PC-3 (cell line): ENCODE measurements around the gene DHX34. TPM values are rescaled to one million over a fixed set of nuclear protein-coding genes. Genes with fewer than 3 reads are reported as not detected.

Source experiments
- ATAC-seq: fragments of 200-7000 bp; cut with Tn5 transposase; 2 replicates; pipeline ENCODE4 v1.9.1; 2020; ENCODE audit warnings: mild to moderate bottlenecking, moderate library complexity
- BruUV-seq: library from RNA; stranded (reverse); fragments of 400-500 nt; replicated peaks from 2 replicates; lab custom pipeline; 2021; lab: Mats Ljungman, UMichigan
- CTCF ChIA-PET: fragments of 300-600 bp; sonication (Branson Sonifier 250); formaldehyde crosslinking; loops from one replicate; lab custom pipeline; 2022; ENCODE audit warnings: antibody characterized with exemption; lab: Charles Lee
- POLR2A ChIA-PET: fragments of 300-600 bp; sonication (Branson Sonifier 250); formaldehyde crosslinking; loops from one replicate; lab custom pipeline; 2022; ENCODE audit warnings: antibody characterized with exemption; ENCODE audit not compliant: unreplicated experiment; lab: Charles Lee
- DNase-seq: peaks from one replicate; pipeline ENCODE4 v3.0.0-alpha.2; 2015
- H2AFZ ChIP-seq: fragments of 300-600 bp; sonication (generic); 2 replicates; pipeline ENCODE4 v1.6.0; 2016; ENCODE audit warnings: antibody characterized with exemption, low read length
- H3F3A ChIP-seq: fragments of 300-600 bp; sonication (generic); one replicate; pipeline ENCODE4 v1.6.0; 2017; ENCODE audit warnings: antibody characterized with exemption, low read length, control low read depth, mild to moderate bottlenecking; ENCODE audit not compliant: unreplicated experiment
- H3K27ac ChIP-seq: fragments of 300-600 bp; sonication (generic); 2 replicates; pipeline ENCODE4 v1.5.1; 2016; ENCODE audit warnings: mild to moderate bottlenecking, low read length
- H3K27me3 ChIP-seq: fragments of 300-600 bp; sonication (generic); 2 replicates; pipeline ENCODE4 v1.6.1; 2016; ENCODE audit warnings: low read length, mixed read lengths
- H3K36me3 ChIP-seq: fragments of 300-600 bp; sonication (generic); 2 replicates; pipeline ENCODE4 v1.6.1; 2016; ENCODE audit warnings: low read depth, mixed run types, low read length, mixed read lengths
- H3K4me1 ChIP-seq: fragments of 300-600 bp; sonication (generic); 2 replicates; pipeline ENCODE4 v1.5.1; 2016; ENCODE audit warnings: low read length; ENCODE audit not compliant: insufficient read depth
- H3K4me2 ChIP-seq: fragments of 300-600 bp; sonication (generic); 2 replicates; pipeline ENCODE4 v1.6.0; 2016; ENCODE audit warnings: low read length
- H3K4me3 ChIP-seq: fragments of 300-600 bp; sonication (generic); 2 replicates; pipeline ENCODE4 v1.5.1; 2016; ENCODE audit warnings: mild to moderate bottlenecking, low read length, mixed read lengths
- H3K79me2 ChIP-seq: fragments of 300-600 bp; sonication (generic); 2 replicates; pipeline ENCODE4 v1.6.1; 2017; ENCODE audit warnings: low read length, mixed read lengths
- H3K9ac ChIP-seq: fragments of 300-600 bp; sonication (generic); 2 replicates; pipeline ENCODE4 v1.6.0; 2016; ENCODE audit warnings: mild to moderate bottlenecking, low read length
- H3K9me2 ChIP-seq: fragments of 300-600 bp; sonication (generic); replicated peaks from 2 replicates; pipeline ENCODE4 v1.6.1; 2016; ENCODE audit warnings: mixed run types, low read length, mixed read lengths
- H3K9me3 ChIP-seq: fragments of 300-600 bp; sonication (generic); 2 replicates; pipeline ENCODE4 v1.6.1; 2016; ENCODE audit warnings: low read length, mixed read lengths
- H4K20me1 ChIP-seq: fragments of 300-600 bp; sonication (generic); 2 replicates; pipeline ENCODE4 v1.6.1; 2016; ENCODE audit warnings: low read length, mixed read lengths
- EZH2 ChIP-seq: fragments of 300-600 bp; sonication (generic); IDR thresholded peaks from one replicate; pipeline ENCODE4 v1.6.1; 2017; ENCODE audit warnings: antibody characterized with exemption, mild to moderate bottlenecking, low read length; ENCODE audit not compliant: unreplicated experiment
- EZH2phosphoT487 ChIP-seq: fragments of 300-600 bp; sonication (generic); IDR thresholded peaks from 2 replicates; pipeline ENCODE4 v1.6.1; 2018; ENCODE audit warnings: mild to moderate bottlenecking, antibody characterized with exemption, low read length, borderline replicate concordance
- intact Hi-C: fragments of 100-400 bp; cut with micrococcal nuclease; formaldehyde crosslinking; loops from 2 replicates; pipeline ENCODE4 v1.9.0; 2023
- total RNA-seq: library from RNA; depleted of rRNA; stranded (reverse); fragments of >200 nt; gene quantifications from 2 replicates; pipeline ENCODE4 v1.2.3, GENCODE V29; 2014; rRNA removed
- TF ChIP-seq, protein P1 (sequence below): fragments of 300-600 bp; sonication (generic); conservative IDR thresholded peaks from 2 replicates; pipeline ENCODE4 v1.5.1; 2017; ENCODE audit warnings: antibody characterized with exemption, low read depth, mild to moderate bottlenecking, low read length

The DHX34 gene
- total RNA-seq, 1 experiment from 2014 or later = 28.3 TPM

- BruUV-seq = no TSS peak
- H2AFZ ChIP-seq = no peak overlapping the region
Measured at GRCh38 chr19:47430041-47430802, 81.1 kb downstream of the DHX34 start.

DNA sequence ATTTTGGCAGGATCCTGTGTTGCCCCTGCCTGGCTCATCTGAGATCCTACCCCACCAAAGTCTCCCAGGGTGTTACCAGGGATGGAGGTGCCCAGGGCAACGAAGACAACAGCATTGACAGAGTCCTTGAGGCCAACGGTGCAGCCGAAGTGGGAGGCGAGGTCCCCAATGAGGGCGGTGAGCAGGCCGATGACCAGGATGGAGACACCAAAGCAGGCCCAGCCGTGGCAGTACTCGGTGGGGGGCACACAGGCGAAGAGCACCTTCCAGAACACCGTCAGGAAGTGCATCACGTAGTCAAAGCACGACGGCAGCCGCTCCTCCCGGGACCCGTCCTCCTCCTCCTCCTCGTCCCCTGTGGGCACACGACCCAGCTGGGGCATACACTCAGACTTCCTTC is 83.0 kb downstream of the DHX34 start:
- intact Hi-C loops = loop anchor here (10.0 kb wide), 1 partner anchor 83 kb away; the partner anchor contains the start of gene NAPA
- Histone ChIP-seq H3K27ac (no peak overlapping the region), H3K27me3 (no peaks in the 10 kb centered on the region), H4K20me1 (no peaks in the 10 kb centered on the region), H3K9ac (no peak overlapping the region), H3K9me3 (no peaks in the 10 kb centered on the region), H3K9me2 (no peaks in the 10 kb centered on the region), H2AFZ (no peak overlapping the region), H3K79me2 (no peaks in the 10 kb centered on the region), H3K4me2 (no peak overlapping the region), H3F3A (no peaks in the 10 kb centered on the region), H3K4me1 (peaks cover 12% of the 10 kb centered on the region; the same call in 1 of the 2 replicates), H3K4me3 (no peak overlapping the region), H3K36me3 (no peaks in the 10 kb centered on the region; the same call in 1 of the 2 replicates)
- DNase-seq (no peak), ATAC-seq (no peak)
- ChIA-PET POLR2A (no interaction called here), CTCF (no interaction called here)
- BruUV-seq = no TSS peak
- TF ChIP-seq EZH2phosphoT487 = no peak

More at GRCh38 chr19:47430041-47430802, 81.1 kb downstream of the DHX34 start:
- Histone ChIP-seq H4K20me1 (no peaks in the 10 kb centered on the region), H3K4me3 (no peak overlapping the region), H3F3A (no peaks in the 10 kb centered on the region), H3K9me2 (no peaks in the 10 kb centered on the region), H3K9ac (no peak overlapping the region), H3K27me3 (no peaks in the 10 kb centered on the region), H3K4me2 (no peak overlapping the region), H3K27ac (no peak overlapping the region), H3K79me2 (no peaks in the 10 kb centered on the region), H3K36me3 (no peaks in the 10 kb centered on the region; the same call in 1 of the 2 replicates), H3K9me3 (no peaks in the 10 kb centered on the region), H3K4me1 (peaks cover 12% of the 10 kb centered on the region; the same call in 1 of the 2 replicates)
- intact Hi-C loops = loop anchor here (10.0 kb wide), 1 partner anchor 85 kb away; the partner anchor contains the start of gene NAPA
- ChIA-PET POLR2A (no interaction called here), CTCF (interaction anchor here (0.5 kb wide), 1 partner anchor 278 kb away, joined by 3 read pairs; no protein-coding TSS in a partner anchor)
- no peak for DNase-seq
- no peak for ATAC-seq
- TF ChIP-seq EZH2phosphoT487 (no peak), EZH2 (no peak)
- TF ChIP-seq, protein P1, sequence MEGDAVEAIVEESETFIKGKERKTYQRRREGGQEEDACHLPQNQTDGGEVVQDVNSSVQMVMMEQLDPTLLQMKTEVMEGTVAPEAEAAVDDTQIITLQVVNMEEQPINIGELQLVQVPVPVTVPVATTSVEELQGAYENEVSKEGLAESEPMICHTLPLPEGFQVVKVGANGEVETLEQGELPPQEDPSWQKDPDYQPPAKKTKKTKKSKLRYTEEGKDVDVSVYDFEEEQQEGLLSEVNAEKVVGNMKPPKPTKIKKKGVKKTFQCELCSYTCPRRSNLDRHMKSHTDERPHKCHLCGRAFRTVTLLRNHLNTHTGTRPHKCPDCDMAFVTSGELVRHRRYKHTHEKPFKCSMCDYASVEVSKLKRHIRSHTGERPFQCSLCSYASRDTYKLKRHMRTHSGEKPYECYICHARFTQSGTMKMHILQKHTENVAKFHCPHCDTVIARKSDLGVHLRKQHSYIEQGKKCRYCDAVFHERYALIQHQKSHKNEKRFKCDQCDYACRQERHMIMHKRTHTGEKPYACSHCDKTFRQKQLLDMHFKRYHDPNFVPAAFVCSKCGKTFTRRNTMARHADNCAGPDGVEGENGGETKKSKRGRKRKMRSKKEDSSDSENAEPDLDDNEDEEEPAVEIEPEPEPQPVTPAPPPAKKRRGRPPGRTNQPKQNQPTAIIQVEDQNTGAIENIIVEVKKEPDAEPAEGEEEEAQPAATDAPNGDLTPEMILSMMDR = no peak

Other genes starting within 250 kb of the DHX34 start
- 13.4 and 20.0 TPM in 2 replicates for gene ZC3H4, start 235.5 kb upstream of the DHX34 start, total RNA-seq
- gene SAE1, start 218.5 kb upstream of the DHX34 start, total RNA-seq = 99.7 and 134 TPM in 2 replicates
- 2.4 and 2.9 TPM in 2 replicates for gene BBC3, start 118.1 kb upstream of the DHX34 start, total RNA-seq
- gene CCDC9, start 92.8 kb upstream of the DHX34 start, total RNA-seq = 8.3 and 12.4 TPM in 2 replicates
- gene INAFM1, start 74.4 kb upstream of the DHX34 start, total RNA-seq = 2.5 and 5.1 TPM in 2 replicates
- gene C5AR1, start 39.5 kb upstream of the DHX34 start, total RNA-seq = not detected in 2 replicates
- not detected in 2 replicates for gene C5AR2, start 17.1 kb upstream of the DHX34 start, total RNA-seq
- gene MEIS3, start 70.2 kb downstream of the DHX34 start, total RNA-seq = 0.75 and 1.3 TPM in 2 replicates
- 0.33 TPM in 1 of 2 replicates, not detected in the other for gene SLC8A2, start 122.6 kb downstream of the DHX34 start, total RNA-seq
- 8.0 and 18.3 TPM in 2 replicates for gene KPTN, start 134.9 kb downstream of the DHX34 start, total RNA-seq
- gene NAPA, start 165.7 kb downstream of the DHX34 start, total RNA-seq = 75.1 and 95.9 TPM in 2 replicates
- not detected in 2 replicates for gene ZNF541, start 223.8 kb downstream of the DHX34 start, total RNA-seq